ENCODE results near the gene MOB3B. TPM values are rescaled to one million over a fixed set of nuclear protein-coding genes. Genes with fewer than 3 reads are reported as not detected.

MOB3B gene
- total RNA-seq, 2 donors from 2014 or later, result 0.85 to 2.9 TPM

DNA sequence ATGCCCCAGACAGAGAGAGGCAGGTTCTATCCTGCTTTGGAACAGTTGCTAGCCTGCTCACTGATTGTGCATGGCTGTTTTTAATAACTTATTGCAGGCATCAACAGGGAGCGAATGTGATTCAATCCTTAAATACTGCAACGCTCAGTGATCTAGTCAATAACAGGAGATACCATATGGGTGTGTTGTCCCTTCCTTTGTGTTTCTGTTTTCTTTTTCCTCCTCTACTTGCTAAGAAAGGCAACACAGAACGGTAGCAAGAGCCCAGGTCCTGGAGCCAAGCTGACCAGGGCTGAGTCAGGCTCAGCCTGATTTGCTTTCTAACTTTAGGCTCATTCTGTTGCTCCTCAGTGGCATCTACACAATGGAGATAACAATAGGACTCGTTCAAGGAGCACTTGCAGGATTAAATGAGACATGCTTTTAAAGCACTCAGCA, 134.1 kb downstream of the MOB3B start:
- Histone ChIP-seq H3K36me3 (no peaks in the 10 kb centered on the region), H3K4me1 (peaks cover 0 to 20% of the 10 kb centered on the region in 2 donors), H3K4me3 (no peak overlapping the region), H3K27me3 (no peaks in the 10 kb centered on the region), H3K27ac (no peak overlapping the region), H3K9me3 (no peaks in the 10 kb centered on the region)
- no peak for DNase-seq (ENCODE audit: low spot score)
- TF ChIP-seq, protein P1, sequence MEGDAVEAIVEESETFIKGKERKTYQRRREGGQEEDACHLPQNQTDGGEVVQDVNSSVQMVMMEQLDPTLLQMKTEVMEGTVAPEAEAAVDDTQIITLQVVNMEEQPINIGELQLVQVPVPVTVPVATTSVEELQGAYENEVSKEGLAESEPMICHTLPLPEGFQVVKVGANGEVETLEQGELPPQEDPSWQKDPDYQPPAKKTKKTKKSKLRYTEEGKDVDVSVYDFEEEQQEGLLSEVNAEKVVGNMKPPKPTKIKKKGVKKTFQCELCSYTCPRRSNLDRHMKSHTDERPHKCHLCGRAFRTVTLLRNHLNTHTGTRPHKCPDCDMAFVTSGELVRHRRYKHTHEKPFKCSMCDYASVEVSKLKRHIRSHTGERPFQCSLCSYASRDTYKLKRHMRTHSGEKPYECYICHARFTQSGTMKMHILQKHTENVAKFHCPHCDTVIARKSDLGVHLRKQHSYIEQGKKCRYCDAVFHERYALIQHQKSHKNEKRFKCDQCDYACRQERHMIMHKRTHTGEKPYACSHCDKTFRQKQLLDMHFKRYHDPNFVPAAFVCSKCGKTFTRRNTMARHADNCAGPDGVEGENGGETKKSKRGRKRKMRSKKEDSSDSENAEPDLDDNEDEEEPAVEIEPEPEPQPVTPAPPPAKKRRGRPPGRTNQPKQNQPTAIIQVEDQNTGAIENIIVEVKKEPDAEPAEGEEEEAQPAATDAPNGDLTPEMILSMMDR (IDR thresholded peaks at IDR 0.05), result no peak

DNA sequence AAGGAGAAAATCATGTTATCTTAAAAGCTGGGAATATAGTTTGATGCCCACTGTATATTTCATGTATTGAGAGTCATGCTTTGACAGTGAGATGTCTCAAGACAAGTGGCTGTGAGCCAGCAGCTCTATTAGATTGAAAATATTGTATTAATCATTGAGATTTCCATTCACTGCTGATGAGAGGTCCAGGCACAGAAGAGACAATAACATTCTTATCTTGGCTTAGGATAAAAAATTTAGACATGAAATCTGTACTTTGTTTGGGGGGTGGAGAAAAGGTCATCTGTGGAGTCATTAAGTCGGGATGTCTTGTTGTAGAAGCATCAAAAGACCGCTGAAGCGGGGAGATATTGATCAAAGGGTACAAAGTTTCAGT, 134.8 kb downstream of the MOB3B start:
- no peaks in the 10 kb centered on the region for H3K27me3 ChIP-seq
- TF ChIP-seq, protein P1 (IDR thresholded peaks at IDR 0.05), result no peak
- H3K4me3 ChIP-seq, result no peak overlapping the region
- peaks cover 0 to 20% of the 10 kb centered on the region in 2 donors for H3K4me1 ChIP-seq
- no peak overlapping the region for H3K27ac ChIP-seq
- no peaks in the 10 kb centered on the region for H3K36me3 ChIP-seq
- DNase-seq (ENCODE audit: low spot score), result no peak
- no peaks in the 10 kb centered on the region for H3K9me3 ChIP-seq

DNA sequence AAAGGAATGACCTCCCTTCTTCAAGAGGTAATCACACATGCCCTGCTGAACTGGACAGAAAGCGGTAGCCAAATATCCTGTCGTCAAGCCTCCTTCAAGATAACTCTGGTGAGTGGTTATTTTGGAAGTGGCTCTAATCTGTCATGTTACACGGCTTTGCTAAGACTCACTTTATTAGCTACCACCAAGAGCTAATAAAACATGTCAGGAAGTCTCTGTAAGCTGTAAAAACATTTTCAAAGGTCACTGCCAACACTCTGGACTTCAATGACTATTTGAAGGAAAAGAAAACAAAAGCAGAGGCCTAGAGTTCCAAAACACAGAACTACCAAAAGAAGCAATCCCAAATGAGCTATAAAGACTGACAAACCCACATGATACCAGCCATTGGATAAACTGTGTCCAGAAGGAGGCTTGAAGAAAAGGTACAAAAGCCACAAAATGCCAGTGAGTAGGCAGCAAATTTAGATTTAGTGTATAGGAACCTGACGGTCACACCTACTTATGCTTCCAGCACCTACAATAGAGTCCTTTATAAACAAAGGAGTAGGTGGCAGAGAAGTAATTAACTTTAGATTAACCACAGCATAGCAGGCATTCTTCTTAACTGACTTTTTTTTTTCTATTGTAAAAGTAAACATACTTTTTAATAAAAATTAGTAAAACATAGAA, 135.3 kb downstream of the MOB3B start:
- no peaks in the 10 kb centered on the region for H3K9me3 ChIP-seq
- no peak for DNase-seq (ENCODE audit: low spot score)
- TF ChIP-seq, protein P1 (IDR thresholded peaks at IDR 0.05), result no peak
- H3K4me1 ChIP-seq, result peaks cover 0 to 20% of the 10 kb centered on the region in 2 donors
- no peaks in the 10 kb centered on the region for H3K27me3 ChIP-seq
- H3K27ac ChIP-seq, result no peak overlapping the region
- no peaks in the 10 kb centered on the region for H3K36me3 ChIP-seq
- H3K4me3 ChIP-seq, result no peak overlapping the region

DNA sequence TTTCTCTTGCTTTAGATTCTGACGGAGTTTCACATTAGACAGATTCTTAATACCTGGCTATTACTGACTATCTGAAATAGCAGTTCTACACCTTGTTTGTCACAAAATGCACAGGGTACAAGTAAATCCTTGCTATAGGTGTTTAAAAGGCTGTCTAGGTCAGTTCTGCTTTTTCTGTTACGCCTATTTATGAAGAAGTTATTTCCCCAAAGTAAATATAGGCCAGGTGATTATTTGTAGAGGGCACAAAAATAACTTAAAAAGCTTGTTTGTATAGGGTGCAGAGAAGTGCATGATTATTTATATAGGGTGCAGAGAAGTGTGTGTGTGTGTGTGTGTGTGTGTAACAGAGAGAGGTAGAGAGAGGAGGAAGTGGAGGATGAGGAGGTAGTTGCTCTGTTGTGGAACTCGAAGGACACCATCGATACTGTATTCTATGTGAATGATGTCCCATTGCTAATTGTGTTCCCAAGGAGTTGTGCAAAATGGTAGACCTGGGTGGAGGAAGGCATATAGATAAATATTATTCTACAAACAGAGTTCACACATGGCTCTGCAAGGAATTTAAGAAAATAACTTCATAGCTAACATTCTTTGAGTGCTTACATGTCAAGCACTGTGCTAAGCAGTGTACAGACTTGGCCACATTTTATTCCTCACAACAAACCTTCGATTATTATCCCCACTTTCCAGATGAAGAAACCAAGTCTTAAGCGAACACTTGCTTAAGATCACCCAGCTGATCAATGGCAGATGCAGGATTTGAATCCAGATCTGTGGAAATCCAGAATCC, 136.4 kb downstream of the MOB3B start:
- Histone ChIP-seq H3K4me3 (no peak overlapping the region), H3K27me3 (no peaks in the 10 kb centered on the region), H3K36me3 (no peaks in the 10 kb centered on the region), H3K9me3 (no peaks in the 10 kb centered on the region), H3K4me1 (peaks cover 0 to 20% of the 10 kb centered on the region in 2 donors), H3K27ac (no peak overlapping the region)
- DNase-seq (ENCODE audit: low spot score), result no peak
- TF ChIP-seq, protein P1 (IDR thresholded peaks at IDR 0.05), result no peak

DNA sequence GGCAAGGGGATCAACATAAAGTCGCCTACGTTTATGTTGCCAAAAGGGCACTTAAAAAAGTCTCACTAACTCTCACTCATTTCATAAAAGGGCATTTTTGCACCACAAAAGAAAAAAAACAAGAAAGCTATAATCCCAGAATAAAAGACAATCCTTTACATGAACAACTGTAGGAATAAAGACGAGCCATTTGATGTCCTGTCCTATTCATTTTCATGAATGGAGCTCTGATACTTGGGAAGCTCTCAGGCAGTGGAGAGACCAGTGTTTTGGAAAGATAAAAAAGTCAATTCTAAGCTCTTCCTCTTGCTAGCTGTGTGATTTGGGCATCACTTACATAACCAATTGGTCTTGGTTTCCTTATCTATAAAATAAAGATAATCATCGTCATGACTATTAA, 137.2 kb downstream of the MOB3B start:
- Histone ChIP-seq H3K9me3 (no peaks in the 10 kb centered on the region), H3K36me3 (no peaks in the 10 kb centered on the region), H3K4me3 (no peak overlapping the region), H3K27me3 (no peaks in the 10 kb centered on the region), H3K27ac (no peak overlapping the region), H3K4me1 (peaks cover 0 to 20% of the 10 kb centered on the region in 2 donors)
- no peak for DNase-seq (ENCODE audit: low spot score)
- TF ChIP-seq, protein P1 (IDR thresholded peaks at IDR 0.05), result no peak

All from right atrium auricular region (tissue), 2 donors.